B cell (primary cell): Measurements from ENCODE around the gene DGCR2.

ENCODE experiments used
- EZH2 ChIP-seq: IDR thresholded peaks from 2 replicates; pipeline ENCODE4 v1.6.1; 2012; ENCODE audit warnings: borderline replicate concordance, low read depth, mild to moderate bottlenecking, moderate library complexity, low read length; ENCODE audit not compliant: insufficient read depth, poor library complexity, severe bottlenecking
- TF ChIP-seq, protein P1 (sequence below): fragments of 200-600 bp; IDR thresholded peaks from one replicate; pipeline ENCODE4 v1.8.0; 2022; ENCODE audit warnings: antibody characterized with exemption, mild to moderate bottlenecking

DNA sequence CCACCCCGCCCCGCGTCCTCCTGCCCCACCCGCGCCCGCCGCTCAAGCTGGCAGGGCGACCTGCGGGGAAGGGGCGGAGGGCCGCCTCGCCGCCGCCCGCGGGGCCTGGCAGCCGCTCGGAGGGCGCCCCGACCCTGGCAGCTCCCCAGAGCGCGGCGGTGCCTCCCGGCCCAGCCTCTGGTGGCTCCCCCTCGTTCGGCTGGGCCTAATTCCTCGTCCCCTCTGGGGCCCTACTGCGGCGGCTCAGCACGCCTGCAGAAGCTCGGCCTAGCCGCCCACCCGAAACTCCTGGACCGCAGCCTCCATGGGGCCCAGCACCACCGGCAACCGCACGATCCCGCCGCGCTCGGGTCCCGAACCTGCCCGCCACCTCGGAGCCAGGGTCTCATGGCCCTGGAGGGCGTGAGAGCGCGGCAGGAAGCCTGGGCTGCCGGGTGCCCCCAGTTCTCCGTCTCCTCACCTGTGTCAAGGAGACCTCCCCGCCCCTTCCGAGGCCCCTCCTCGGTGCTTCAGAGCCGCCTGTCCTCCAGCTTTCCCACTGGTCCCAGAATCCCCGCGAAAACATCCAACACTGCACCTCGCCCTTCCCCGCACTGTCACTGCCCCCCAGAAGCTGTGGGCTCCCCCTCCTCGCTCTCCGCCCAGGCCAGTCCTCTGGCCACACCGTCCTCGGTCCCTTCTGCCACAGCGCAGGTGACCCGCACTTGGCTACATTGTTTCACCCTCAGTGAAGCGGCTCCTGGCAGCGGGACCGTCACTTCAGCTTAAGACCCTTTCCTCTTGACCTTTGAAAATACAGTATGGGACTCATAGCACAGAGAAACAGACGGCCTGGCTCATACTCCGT lies 28.5 kb upstream of the DGCR2 start:
- TF ChIP-seq, protein P1, sequence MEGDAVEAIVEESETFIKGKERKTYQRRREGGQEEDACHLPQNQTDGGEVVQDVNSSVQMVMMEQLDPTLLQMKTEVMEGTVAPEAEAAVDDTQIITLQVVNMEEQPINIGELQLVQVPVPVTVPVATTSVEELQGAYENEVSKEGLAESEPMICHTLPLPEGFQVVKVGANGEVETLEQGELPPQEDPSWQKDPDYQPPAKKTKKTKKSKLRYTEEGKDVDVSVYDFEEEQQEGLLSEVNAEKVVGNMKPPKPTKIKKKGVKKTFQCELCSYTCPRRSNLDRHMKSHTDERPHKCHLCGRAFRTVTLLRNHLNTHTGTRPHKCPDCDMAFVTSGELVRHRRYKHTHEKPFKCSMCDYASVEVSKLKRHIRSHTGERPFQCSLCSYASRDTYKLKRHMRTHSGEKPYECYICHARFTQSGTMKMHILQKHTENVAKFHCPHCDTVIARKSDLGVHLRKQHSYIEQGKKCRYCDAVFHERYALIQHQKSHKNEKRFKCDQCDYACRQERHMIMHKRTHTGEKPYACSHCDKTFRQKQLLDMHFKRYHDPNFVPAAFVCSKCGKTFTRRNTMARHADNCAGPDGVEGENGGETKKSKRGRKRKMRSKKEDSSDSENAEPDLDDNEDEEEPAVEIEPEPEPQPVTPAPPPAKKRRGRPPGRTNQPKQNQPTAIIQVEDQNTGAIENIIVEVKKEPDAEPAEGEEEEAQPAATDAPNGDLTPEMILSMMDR = no peak
- TF ChIP-seq EZH2 = no peak
